H1 (cell line): ENCODE data around the gene CX3CR1.
A peak's percentile ranks its signal among the peaks of the same experiment; 100 is the strongest.

Experiments used
- CHD1 ChIP-seq: IDR thresholded peaks from 2 replicates; pipeline ENCODE4 v1.6.1; 2012; ENCODE audit warnings: low read depth, low read length, improper control_type of control experiment
- CTCF ChIP-seq, 3 experiments: IDR thresholded peaks; 1 replicate in 2 of 3; 2 replicates in 1 of 3; pipeline versions ENCODE4 v1.5.1 to v1.6.1; 2011; ENCODE audit warnings: low read length in 3 of 3, mild to moderate bottlenecking in 3 of 3, inconsistent platforms in 2 of 3, low read depth in 1 of 3, moderate library complexity in 1 of 3; ENCODE audit not compliant: insufficient read depth in 1 of 3; ENCODE audit errors: control extremely low read depth in 1 of 3
- EP300 ChIP-seq, 2 experiments: IDR thresholded peaks; 1 replicate in 1 of 2; 2 replicates in 1 of 2; pipeline ENCODE4 v1.6.1; 2011 to 2012; ENCODE audit warnings: low read depth in 2 of 2, low read length in 2 of 2, mild to moderate bottlenecking in 2 of 2, borderline replicate concordance in 1 of 2, inconsistent platforms in 1 of 2, moderate library complexity in 1 of 2
- EZH2 ChIP-seq: fragments of 200-600 bp; sonication (generic); IDR thresholded peaks from 2 replicates; pipeline ENCODE4 v1.7.1; 2012; ENCODE audit warnings: low read depth, mild to moderate bottlenecking, moderate library complexity, low read length, inconsistent platforms; ENCODE audit not compliant: severe bottlenecking
- GTF2F1 ChIP-seq: IDR thresholded peaks from 2 replicates; pipeline ENCODE4 v1.6.1; 2012; ENCODE audit warnings: low read depth, low read length, improper control_type of control experiment, borderline replicate concordance
- JUN ChIP-seq: IDR thresholded peaks from 2 replicates; pipeline ENCODE4 v1.6.1; 2011; ENCODE audit warnings: low read depth, mild to moderate bottlenecking, improper control_type of control experiment, low read length
- NANOG ChIP-seq: IDR thresholded peaks from 2 replicates; pipeline ENCODE4 v1.6.1; 2011; ENCODE audit warnings: low read length, low read depth, mild to moderate bottlenecking, inconsistent platforms; ENCODE audit not compliant: insufficient read depth, poor library complexity, severe bottlenecking
- POLR2A ChIP-seq, 2 experiments: IDR thresholded peaks; 1 replicate in 1 of 2; 2 replicates in 1 of 2; pipeline ENCODE4 v1.6.1; 2011; ENCODE audit warnings: low read depth in 2 of 2, low read length in 2 of 2, mild to moderate bottlenecking in 2 of 2; ENCODE audit errors: control extremely low read depth in 1 of 2
- POLR2AphosphoS5 ChIP-seq: IDR thresholded peaks from 2 replicates; pipeline ENCODE4 v1.6.1; 2011; ENCODE audit warnings: low read depth, low read length
- RAD21 ChIP-seq, 2 experiments: IDR thresholded peaks in 1 of 2; conservative IDR thresholded peaks in 1 of 2; 2 replicates each; pipeline ENCODE4 v1.6.1; 2011; ENCODE audit warnings: low read depth in 2 of 2, low read length in 2 of 2, improper control_type of control experiment in 1 of 2, inconsistent platforms in 1 of 2, mild to moderate bottlenecking in 1 of 2, moderate library complexity in 1 of 2
- RXRA ChIP-seq: IDR thresholded peaks from 2 replicates; pipeline ENCODE4 v1.6.1; 2011; ENCODE audit warnings: low read depth, mild to moderate bottlenecking, low read length, moderate library complexity; ENCODE audit not compliant: insufficient read depth
- SIN3A ChIP-seq, 2 experiments: IDR thresholded peaks in 1 of 2; conservative IDR thresholded peaks in 1 of 2; 2 replicates each; pipeline ENCODE4 v1.6.1; 2011 to 2012; ENCODE audit warnings: low read length in 2 of 2, improper control_type of control experiment in 1 of 2, low read depth in 1 of 2, mild to moderate bottlenecking in 1 of 2
- USF2 ChIP-seq: IDR thresholded peaks from 2 replicates; pipeline ENCODE4 v1.6.1; 2011; ENCODE audit warnings: low read length, improper control_type of control experiment
- YY1 ChIP-seq: IDR thresholded peaks from 2 replicates; pipeline ENCODE4 v1.6.1; 2011; ENCODE audit warnings: low read depth, mild to moderate bottlenecking, low read length

GRCh38 chr3:39291903-39292329, 12.1 kb upstream of the CX3CR1 start:
- TF ChIP-seq JUN (no peak), EZH2 (no peak), EP300 (IDR thresholded peaks at IDR 0.05; ENCODE audit: borderline replicate concordance in 1 of 2, low read depth in 2 of 2, low read length in 2 of 2) (no peak), YY1 (0 out of 2 replicates have a peak, but pooled peaks have one; percentile 45), POLR2A (IDR thresholded peaks at IDR 0.05; ENCODE audit: control extremely low read depth in 1 of 2, low read depth in 2 of 2, low read length in 2 of 2) (no peak), CTCF (IDR thresholded peaks at IDR 0.05; ENCODE audit: control extremely low read depth in 1 of 3, insufficient read depth in 1 of 3, low read depth in 1 of 3, low read length in 3 of 3) (peak; percentile 80 to 96 (median 91)), CHD1 (no peak), USF2 (no peak; the same call in 1 of the 2 replicates), NANOG (no peak), RAD21 (IDR thresholded peaks at IDR 0.05 in 1 of 2, conservative IDR thresholded peaks at IDR 0.05 in 1 of 2; ENCODE audit: low read depth in 2 of 2, low read length in 2 of 2) (peak; percentile 80 to 88), SIN3A (conservative IDR thresholded peaks at IDR 0.05 in 1 of 2, IDR thresholded peaks at IDR 0.05 in 1 of 2; ENCODE audit: low read depth in 1 of 2, low read length in 2 of 2) (0 out of 4 replicates have a peak, but pooled peaks of 1 of the 2 experiments have one; percentile 25), POLR2AphosphoS5 (no peak), GTF2F1 (no peak), RXRA (no peak)
